ENCODE results near the gene SLC4A11.

DNA sequence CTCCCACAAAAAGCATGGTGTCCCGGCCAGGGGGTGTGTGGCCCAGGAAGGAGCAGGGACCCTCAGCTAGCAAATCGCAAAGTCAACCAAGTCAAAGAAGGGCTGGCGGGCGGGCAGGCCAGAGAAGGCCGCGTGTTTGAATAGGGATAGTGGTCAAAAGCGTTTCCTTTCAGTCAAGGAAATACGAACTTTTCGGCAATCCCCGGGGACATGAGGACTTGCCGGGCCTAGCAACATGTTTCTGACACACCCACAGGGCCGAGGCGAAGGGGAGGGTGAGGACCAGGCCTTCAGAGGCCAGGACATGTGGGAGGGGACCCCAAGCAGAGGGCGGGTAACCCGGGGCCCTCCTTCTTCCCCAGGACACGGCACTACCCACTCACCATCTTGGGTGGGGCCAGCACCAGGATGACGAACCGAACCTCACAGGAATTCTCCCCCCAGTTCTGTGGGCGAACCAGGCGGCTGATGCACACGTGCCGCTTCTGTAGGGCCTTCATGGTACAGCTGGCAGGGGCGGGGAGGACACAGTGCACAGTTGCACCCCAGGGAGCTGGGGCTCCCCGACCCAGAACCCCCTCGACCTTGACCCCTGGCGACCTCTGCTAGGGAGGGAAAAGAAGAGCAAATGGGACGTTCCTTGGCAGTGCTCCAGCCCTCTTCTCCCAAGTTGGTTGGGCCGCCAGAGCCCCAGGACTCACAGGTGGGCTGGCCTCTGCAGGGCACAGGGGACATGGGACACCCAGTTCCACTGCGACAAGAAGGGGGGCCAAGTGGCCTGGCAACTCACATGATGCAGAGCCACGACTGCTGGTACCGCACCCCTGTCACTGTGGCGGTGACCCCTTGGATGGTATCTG is 5.6 kb downstream of the SLC4A11 start:
- TF ChIP-seq, protein P1, sequence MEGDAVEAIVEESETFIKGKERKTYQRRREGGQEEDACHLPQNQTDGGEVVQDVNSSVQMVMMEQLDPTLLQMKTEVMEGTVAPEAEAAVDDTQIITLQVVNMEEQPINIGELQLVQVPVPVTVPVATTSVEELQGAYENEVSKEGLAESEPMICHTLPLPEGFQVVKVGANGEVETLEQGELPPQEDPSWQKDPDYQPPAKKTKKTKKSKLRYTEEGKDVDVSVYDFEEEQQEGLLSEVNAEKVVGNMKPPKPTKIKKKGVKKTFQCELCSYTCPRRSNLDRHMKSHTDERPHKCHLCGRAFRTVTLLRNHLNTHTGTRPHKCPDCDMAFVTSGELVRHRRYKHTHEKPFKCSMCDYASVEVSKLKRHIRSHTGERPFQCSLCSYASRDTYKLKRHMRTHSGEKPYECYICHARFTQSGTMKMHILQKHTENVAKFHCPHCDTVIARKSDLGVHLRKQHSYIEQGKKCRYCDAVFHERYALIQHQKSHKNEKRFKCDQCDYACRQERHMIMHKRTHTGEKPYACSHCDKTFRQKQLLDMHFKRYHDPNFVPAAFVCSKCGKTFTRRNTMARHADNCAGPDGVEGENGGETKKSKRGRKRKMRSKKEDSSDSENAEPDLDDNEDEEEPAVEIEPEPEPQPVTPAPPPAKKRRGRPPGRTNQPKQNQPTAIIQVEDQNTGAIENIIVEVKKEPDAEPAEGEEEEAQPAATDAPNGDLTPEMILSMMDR (IDR thresholded peaks at IDR 0.05 in 4 of 5, conservative IDR thresholded peaks at IDR 0.05 in 1 of 5) = no peak
- no peak for TF ChIP-seq POLR2A (IDR thresholded peaks at IDR 0.05)

Data from gastrocnemius medialis (tissue), 4 donors.